Measurements from ENCODE around the gene RFX6.

RFX6 gene

DNA sequence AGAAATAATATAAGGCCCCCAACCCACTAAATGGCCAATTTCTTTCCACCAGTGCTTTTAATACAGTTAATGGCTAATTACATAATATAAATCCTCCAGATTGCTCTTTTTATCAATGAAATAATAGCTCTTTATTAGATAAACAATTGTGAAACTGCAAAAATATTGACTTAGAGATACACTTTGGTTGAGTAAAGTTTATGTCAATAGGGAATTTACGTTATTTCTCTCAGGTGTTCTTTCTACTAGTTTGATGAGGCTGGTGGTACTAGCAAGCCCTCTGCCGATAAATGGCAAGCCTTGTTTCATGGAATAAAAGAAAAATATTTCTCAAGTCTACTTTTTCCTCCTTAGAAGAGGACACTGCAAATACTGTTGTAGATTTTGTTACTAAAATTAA lies 18.9 kb downstream of the RFX6 start:
- DNase-seq, result no peak

GRCh38 chr6:116902634-116903033 lies 25.6 kb downstream of the RFX6 start:
- DNase-seq, result no peak

GRCh38 chr6:116922853-116923548 lies 46.0 kb downstream of the RFX6 start:
- DNase-seq, result no peak

DNA sequence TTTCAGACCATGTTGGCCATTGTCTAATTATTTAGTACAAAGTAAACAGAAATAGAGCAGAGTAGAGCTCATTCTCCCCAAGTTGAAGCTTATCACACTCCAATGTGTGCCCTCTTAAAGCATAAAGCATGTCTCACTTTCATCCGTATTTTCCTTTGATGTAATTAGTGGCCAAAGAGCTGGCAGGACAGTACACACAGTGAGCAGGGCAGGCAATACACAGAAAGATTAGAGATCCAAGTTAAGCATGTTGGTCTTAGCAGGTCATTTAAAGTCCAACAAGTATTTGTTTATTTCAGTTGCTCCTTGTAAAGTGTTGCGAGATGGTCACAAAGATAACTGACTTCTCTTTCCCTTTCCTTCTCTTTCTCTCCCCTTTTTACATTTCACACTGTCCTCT lies 47.2 kb downstream of the RFX6 start:
- DNase-seq, result no peak

GRCh38 chr6:116925088-116925794 lies 48.2 kb downstream of the RFX6 start:
- no peak for DNase-seq

GRCh38 chr6:116928677-116929076 lies 51.6 kb downstream of the RFX6 start:
- DNase-seq, result no peak

DNA sequence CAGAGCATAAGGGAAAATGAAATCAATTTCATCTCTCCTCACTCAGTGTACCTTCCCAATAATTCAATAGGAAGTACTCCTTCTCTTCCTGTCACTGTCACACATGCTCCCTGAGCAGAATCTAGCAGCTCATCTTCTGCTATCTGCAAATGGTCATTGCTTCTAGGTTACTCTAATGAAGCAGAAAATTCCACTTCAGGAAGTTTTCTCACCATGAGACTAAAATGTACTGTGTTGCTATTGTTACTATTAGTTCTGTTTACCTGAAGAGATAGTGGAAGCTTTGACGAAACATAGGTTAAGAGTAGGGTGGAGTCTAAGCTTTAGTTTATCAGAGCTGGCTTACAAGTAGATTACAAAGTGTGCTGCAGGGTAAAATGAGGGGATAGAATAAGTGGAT lies 52.8 kb downstream of the RFX6 start:
- no peak for DNase-seq

GRCh38 chr6:116931456-116931855 lies 54.4 kb downstream of the RFX6 start:
- no peak for DNase-seq

DNA sequence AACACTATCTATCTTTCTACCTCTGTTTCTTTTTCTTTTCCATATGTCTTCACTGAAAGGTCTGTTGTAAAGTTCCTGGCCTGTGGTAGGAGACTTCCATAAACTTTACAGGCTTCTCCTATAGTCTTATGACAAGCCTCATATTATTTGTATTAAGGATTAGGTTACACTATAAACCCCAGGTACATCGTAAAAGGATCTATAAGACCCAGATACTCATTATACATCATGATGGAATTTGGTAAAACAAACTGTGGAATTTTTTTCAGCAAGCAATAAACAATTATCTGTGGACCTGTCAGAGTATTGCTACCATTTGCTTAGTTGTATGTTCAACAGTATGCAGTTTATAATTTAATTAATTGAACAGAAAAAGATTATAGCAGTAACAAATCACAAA lies 55.5 kb downstream of the RFX6 start:
- DNase-seq, result no peak

DNA sequence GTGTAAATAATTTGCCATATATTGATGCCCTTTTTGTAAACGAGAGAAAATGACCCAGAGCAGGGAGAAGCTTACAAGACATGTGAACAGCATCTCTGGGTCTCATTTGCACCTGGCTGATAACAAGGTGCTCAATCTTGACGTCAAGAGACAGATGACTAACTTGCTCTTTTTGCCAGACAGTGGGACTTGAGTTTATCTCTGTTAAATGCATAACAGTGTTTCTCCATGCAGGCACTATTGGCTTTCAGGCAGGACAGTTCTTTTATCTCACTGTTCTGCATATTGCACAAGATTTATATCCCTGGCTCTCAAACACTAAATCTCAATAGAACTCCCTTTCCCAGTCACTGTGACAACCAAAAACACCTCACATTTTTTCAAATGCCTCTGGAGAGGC lies 56.4 kb downstream of the RFX6 start:
- no peak for DNase-seq

DNA sequence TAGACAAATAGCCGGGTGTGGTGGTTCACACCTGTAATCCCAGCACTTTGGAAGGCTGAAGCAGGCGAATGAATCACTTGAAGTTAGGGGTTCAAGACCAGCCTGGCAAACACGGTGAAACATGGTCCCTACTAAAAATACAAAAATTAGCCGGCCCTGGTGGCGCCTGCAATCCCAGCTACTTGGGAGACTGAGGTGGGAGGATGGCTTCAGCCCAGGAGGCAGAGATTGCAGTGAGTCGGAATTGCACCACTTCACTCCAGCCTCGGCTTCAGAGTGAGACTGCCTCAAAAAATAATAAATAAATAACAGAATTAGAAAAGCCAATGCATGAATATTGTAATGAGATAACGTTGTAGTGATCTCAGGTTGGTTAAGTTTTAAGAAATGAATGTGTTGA lies 61.3 kb downstream of the RFX6 start:
- DNase-seq, result no peak

DNA sequence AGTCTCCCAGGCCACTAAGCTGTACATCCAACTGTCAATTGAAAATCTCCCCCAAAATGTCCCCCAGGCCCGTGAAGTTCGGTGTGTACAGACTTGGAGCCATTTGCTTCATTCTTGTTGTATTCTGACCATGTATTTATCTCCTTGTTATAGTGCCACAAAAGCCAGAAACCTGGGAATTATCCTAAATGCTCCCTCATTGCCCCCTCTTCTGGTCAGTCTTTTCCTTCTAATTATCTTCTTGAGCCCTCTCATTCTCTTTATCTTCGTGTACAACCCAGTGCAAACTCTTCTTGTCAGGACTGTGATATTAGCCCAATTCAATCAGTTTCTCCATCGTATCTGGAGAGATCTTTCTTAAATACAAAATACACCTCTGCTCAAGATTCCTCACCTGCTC lies 64.7 kb downstream of the RFX6 start:
- DNase-seq, result no peak

DNA sequence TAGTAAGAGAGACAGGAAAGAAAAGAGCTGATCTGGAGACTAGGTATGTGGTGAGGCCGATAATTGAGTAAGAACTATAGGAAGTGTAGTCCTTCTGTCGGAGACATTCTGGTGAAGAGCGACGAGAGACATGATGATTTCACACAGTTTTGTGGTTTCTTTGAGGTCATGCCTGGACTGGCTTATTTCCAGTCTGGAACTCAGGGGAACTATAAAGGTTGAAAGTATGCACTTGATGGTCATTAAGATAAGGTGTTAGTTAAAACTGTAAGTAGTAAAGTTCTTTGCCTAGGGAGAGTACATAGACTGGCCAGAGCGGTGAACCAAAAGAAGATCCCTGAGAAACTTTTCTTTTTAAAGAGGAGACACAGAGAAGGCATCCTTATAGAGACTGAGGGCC lies 68.8 kb downstream of the RFX6 start:
- DNase-seq, result no peak

- DNase-seq, result no peak
Measured at GRCh38 chr6:116948533-116949304, 71.7 kb downstream of the RFX6 start.

DNA sequence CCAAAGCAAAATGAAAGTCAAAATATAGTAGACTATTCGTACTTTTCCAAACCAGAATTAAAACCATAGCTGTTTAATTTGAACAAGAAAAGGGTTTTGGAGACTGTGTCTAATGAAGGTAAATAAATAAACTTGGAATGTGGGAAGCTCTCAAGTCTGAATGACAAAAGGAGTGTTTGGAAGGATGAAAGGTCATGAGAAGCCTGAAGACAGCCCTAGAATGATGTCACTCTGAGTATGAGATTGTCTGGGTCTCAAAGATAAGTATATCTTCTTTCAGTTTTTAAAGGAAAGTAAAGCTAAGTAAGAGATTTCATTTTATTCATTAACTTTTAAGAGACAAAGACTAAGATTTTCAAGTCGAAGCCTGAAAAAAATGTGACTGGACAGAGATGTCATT lies 72.9 kb downstream of the RFX6 start:
- DNase-seq, result no peak

DNA sequence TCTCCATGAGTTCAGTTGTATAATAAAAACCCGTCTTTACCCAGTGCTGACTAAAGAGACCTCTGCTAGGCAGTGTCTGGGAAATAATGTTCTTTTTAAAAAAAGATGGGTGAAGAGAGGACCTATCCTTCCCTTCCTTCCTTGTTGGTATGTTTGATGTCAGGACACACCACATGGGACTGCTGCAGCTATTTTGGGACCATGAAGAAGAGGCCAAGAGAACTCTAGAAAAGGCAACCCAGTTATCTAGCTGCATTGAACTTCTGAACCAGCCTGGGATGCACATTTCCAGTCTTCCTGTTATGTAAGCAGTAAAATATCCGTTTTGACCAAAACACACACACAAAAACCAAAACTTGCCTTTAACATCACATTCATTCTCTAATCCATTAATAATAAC lies 77.3 kb downstream of the RFX6 start:
- no peak for DNase-seq

- no peak for DNase-seq
Measured at GRCh38 chr6:116954938-116955337, 77.9 kb downstream of the RFX6 start.

DNA sequence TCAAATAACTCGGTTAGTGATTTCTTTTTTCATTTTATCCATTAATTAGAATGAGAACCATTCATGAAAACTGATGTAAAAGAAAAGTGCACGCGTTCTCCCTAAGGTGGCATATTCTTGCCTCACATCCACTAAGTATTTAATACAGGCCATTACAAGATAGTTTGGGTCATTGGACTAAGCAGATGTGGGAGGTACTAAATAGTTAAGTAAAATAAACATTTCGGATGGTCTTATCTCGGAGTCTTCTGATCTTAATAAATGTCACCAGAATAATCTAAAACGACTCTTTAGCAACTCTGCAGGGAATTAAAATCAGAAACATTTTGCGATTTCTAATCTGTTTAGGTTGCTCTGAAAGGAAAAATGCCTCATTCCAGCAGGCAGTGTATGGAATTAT lies 78.7 kb downstream of the RFX6 start:
- DNase-seq, result no peak

GRCh38 chr6:116963972-116964371 lies 86.9 kb downstream of the RFX6 start:
- DNase-seq, result no peak

DNA sequence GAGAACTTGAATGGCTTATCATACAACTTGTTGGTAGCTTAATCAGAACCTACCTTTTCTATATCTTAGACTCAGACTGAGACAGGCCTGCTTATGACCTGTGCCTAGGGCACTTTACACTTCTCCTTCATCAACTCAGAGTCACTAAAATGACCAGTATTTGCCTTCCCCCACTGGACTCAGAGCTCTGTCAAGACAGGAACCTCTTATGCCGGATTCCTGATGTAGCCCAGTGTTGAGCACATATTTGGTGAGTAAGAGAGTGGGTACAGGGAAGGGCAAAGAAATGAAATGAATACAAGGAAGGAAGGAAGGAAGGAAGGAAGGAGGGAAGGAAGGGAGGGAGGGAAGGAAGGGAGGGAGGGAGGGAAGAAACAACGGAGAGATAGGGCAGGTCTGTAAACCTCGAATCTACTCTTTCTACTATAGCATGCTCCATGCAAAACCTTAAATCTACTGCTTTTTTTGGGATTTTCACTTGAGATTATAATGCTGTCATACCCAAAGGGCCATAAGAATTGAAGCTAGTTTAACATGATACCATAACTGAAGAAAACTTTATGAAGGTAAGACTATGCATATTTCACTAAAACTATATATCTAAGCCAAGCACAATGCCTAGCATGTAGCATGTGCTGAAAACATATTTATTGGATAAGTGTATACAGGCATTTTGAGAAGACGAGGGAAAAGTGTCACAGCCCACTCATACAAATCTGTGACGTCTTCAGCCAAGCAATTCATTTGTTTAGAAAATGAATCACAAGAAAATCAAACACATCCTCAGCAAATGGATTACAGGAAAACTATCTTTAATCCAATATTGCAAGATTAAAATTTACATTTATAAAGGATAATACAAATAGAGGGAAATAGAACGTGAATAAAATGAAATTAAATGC lies 89.9 kb downstream of the RFX6 start:
- DNase-seq, result no peak

- peak; percentile 23 for DNase-seq
Measured at GRCh38 chr6:116969211-116969863, 92.3 kb downstream of the RFX6 start.

DNA sequence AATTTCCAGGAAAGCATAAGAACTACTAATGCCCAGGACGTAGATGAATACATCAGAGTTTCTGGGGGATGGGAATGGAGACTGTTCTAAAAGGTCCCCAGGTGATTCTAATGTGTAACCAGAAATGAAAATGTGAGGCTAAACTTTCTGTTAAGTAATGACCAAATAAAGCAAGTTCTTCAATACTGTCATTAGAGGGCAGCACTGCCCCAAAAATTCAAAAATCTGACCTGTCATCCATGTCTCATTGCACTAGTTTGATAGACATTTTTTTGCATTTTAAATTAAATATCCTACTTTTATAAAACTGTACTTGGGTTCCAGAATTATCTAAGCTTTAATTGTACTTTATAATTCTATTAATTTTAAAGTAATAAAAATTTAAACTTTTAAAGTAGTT lies 94.9 kb downstream of the RFX6 start:
- DNase-seq, result no peak

DNA sequence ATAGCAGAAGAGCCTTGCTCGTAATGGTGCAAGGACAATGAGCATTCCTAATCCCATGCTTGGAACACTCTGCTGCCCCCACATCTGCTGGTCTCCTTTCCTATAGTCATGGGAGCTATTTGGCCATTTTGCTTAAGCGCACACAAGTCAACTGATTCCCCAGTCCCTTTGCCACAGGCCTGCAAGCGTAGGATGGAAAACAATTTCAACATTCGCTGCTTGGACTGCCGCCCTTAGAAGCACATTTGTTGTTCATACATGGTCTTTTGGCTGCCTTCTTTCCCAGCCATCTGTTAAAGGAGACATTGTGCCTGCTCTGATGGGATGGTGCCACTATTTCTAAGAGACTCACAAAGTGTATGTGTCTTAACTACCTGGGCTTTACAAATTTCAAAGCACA lies 96.9 kb downstream of the RFX6 start:
- DNase-seq, result no peak

Measured in GDM1 (cell line).